ENCODE measurements around the gene GAS2L2.

GRCh38 chr17:35780950-35781349 lies 27.9 kb upstream of the GAS2L2 start:
- no peak for TF ChIP-seq NR1H2 (CRISPR knock-in tag; IDR thresholded peaks at IDR 0.05)
- no peak for TF ChIP-seq ZNF512 (CRISPR knock-in tag; IDR thresholded peaks at IDR 0.05; ENCODE audit: borderline replicate concordance)
- TF ChIP-seq ZBTB43 (CRISPR knock-in tag; IDR thresholded peaks at IDR 0.05) = no peak
- TF ChIP-seq CTCF (IDR thresholded peaks at IDR 0.05) = no peak
- no peak for TF ChIP-seq ATF1 (CRISPR knock-in tag; IDR thresholded peaks at IDR 0.05)
- TF ChIP-seq CREB1 (CRISPR knock-in tag; IDR thresholded peaks at IDR 0.05) = no peak
- TF ChIP-seq ESRRA (CRISPR knock-in tag; IDR thresholded peaks at IDR 0.05; ENCODE audit: borderline replicate concordance) = no peak
- TF ChIP-seq TCF7 (CRISPR knock-in tag; IDR thresholded peaks at IDR 0.05; ENCODE audit: low read depth) = no peak
- no peak for TF ChIP-seq ZNF416 (CRISPR knock-in tag; IDR thresholded peaks at IDR 0.05)
- no peak for TF ChIP-seq ATF3 (CRISPR knock-in tag; conservative IDR thresholded peaks at IDR 0.05)
- TF ChIP-seq NR2C2 (CRISPR knock-in tag; IDR thresholded peaks at IDR 0.05) = no peak
